Right ventricle myocardium inferior (tissue), 1 donor: Measurements from ENCODE around the gene AREL1. TPM values are rescaled to one million over a fixed set of nuclear protein-coding genes. Genes with fewer than 3 reads are reported as not detected.

Experiments
- ATAC-seq: fragments of 200-7000 bp; cut with Tn5 transposase; one replicate; pipeline ENCODE4 v1.9.1; 2020; ENCODE audit warnings: mild to moderate bottlenecking, moderate library complexity
- DNase-seq: peaks from one replicate; pipeline ENCODE4 v3.0.0; 2021; ENCODE audit errors: missing footprints
- intact Hi-C: fragments of 100-400 bp; cut with DNase I; formaldehyde crosslinking; loops from one replicate; pipeline ENCODE4 v1.11.0; 2022
- total RNA-seq: library from RNA; stranded (reverse); fragmentation: NEBNext Ultra II Directional; extraction: Animal tissue kit (Norgen Biotek cat#: 25700); gene quantifications from one replicate; pipeline ENCODE4 v1.2.1, GENCODE V29; 2021
- donor health status: DM: no; HTN: yes; CAD: no; lungs with severe emphysema.

AREL1 gene
- total RNA-seq, 1 donor from 2014 or later, result 22.7 TPM

DNA sequence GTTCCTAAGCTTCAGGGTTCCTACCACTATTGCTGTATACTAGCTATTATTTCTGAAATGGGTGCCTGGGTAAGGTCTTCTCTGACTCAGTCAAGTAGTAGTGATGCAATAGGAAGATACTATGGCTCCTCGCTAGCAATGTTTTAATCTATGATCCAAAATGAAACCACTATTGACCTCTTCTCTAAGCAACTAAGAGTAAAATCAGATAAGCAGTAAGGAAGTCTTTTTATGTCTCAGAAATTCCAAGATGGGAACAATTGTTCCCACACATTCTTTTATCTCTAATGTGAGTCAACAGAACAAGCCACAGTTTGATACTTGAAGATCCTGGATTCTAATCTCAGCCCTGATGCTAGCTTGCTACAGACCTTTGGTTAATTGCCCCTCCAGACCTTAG lies 45.1 kb downstream of the AREL1 start:
- no peak for ATAC-seq
- no peak for DNase-seq
- intact Hi-C loops, result no loop called here

DNA sequence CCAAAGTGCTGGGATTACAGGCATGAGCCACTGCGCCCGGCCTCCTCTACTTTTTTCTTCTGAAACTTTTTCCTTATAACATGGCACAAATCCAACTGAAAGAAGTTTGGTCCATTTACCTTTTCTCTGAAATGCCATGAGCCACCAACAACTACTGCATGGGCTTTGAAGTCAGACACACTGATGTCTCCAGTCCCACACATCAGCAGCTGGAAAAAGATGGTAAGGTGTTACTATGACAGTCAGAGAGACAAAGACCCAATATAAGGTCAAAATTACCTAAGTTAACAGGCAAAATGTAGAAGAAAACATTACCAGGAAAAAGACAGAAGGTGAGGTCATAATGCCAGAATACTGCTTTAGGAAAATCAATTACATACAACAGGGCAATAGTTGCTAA lies 48.2 kb downstream of the AREL1 start:
- ATAC-seq, result no peak
- no peak for DNase-seq
- intact Hi-C loops, result no loop called here

DNA sequence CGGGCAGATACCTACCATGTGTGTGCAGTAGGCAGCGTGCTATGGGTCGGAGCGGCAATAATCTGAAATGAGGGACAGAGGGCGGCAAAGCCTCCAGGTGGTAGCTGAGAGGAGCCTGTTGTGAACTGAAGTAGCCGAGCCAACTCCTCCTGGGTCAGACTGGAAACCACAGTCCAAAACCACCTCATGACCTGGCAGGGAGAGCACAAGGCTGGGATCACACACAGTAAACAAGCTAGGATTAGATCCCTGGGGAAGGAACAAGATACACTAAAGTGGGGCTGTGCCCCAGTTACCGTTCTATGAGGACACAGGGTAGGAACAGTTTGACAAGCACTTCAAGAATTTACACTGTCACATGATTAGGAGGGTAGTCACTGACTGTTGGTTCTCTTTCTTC lies 49.0 kb downstream of the AREL1 start:
- intact Hi-C loops, result loop anchor here (2.0 kb wide), 1 partner anchor 25 kb away; no protein-coding TSS in a partner anchor
- ATAC-seq (peak; percentile 84), DNase-seq (no peak)

DNA sequence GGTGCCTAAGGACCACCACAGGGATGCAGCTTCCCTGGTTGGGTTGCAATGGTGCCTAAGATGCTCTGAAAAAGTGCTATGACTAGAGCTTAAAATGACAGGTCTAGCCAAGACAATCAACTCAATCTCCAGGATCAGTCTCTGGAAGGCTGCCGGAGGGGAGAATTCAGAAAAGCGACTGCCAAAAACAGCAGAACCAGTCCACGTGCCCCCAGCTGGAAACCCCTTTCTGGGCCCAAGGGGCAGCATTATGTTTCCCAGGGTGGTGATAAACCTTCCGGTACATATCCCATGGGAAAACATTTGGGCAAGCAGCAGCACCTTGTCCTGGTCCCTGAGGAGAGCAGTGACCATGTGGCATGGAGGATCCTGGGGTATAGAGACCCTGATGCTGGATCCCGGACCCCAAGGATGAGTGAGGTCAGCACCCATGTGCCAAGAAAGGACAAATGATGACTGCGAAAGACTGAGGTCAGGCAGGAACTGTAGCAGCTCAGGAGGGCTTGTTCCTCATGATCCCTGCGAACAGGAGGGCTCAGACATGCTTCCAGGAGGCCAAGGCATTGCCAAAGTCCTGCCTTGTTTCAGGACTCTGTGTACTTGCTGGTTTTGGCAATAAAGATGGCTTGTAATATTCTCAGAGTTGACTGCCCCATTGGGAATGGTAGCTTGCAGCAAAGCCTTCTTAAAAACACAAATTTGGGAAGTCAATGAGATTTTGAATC lies 51.0 kb downstream of the AREL1 start:
- intact Hi-C loops, result loop anchor here (2.0 kb wide), 1 partner anchor 23 kb away; no protein-coding TSS in a partner anchor
- DNase-seq, result peak; percentile 74
- ATAC-seq, result peak; percentile 90

DNA sequence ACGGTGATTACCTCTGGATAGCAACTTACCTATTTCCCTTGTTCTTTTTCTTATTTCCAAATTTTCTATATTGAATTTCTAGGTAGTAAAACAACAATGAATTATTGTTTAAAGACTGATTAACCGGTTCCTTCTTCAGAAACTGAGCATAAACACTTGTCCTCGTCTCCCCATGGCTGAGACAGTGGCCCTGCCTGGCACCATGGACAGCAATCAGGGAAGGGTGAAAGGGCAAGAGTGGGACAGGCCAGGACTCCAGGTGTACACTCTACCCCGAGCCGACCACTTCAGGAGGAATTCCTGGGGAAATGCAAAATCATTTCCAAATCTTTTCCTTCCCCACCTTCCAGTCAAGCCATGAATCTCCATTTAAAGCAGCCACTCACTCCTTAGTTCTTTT lies 52.0 kb downstream of the AREL1 start:
- no peak for DNase-seq
- no peak for ATAC-seq
- intact Hi-C loops, result no loop called here

DNA sequence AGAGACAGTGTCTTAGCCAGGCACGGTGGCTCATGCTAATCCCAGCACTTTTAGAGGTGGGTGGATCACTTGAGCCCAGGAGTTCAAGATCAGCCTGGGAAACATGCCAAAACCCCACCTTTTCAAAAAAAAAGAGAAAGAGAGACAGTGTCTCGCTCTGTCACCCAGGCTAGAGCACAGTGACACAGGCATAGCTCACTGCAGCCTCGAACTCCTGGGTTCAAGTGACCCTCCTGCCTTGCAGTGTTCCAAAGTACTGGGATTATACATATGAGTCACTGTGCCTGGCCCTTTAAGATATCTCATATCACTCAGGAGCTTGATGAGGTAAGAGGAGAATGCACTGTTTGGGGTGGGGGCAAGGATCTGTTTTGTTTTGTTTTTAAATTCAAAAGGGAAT lies 52.7 kb downstream of the AREL1 start:
- ATAC-seq, result no peak
- no peak for DNase-seq
- intact Hi-C loops, result no loop called here

DNA sequence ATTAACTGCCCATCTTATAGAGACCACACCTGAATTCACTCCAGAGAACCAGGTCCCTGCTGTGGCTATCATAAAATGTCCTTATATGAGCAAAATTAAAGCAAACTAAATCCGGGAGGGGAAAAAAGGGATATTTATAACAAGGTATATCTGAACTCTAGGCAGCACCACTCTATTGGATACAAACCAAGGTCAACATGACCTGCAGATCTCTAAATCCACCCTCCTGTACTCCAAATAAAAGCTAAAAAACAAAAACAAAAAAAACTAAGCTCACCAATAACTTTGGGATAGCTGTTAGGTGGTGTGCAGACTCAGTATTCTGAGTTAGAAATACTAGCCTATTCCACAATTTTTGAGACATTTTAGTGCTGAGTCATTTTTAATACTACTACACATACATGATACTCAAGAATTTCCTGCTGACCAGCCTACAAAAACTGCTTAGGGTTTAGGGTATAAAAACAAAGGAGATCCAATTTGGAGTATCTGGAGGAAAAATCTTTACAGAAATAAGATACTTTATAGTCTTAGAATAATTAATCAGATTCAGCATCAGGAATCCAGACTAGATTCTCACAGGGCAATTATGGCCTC lies 54.2 kb downstream of the AREL1 start:
- intact Hi-C loops, result no loop called here

DNA sequence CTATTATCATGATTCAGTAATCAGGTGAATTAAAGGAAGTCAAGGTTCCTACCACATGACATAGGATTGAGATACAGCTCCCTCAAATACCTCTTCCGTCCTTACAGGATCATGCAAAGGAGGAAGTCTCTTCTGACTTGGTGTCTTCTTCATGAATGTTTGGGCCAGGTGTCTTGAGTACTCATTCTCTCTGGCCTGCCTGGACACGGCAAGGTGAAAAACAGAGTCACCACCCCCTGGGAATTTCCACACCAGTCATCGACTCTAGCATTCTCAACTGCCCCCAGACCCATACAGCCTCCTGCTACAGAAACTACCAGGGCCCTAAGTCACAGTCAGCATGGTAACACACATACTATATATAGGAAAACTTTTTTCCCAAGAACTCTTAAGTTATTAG lies 55.9 kb downstream of the AREL1 start:
- ATAC-seq (no peak), DNase-seq (no peak)
- intact Hi-C loops, result no loop called here

More for the DNA sequence above, 54.2 kb downstream of the AREL1 start:
- ATAC-seq (no peak), DNase-seq (no peak)

DNA sequence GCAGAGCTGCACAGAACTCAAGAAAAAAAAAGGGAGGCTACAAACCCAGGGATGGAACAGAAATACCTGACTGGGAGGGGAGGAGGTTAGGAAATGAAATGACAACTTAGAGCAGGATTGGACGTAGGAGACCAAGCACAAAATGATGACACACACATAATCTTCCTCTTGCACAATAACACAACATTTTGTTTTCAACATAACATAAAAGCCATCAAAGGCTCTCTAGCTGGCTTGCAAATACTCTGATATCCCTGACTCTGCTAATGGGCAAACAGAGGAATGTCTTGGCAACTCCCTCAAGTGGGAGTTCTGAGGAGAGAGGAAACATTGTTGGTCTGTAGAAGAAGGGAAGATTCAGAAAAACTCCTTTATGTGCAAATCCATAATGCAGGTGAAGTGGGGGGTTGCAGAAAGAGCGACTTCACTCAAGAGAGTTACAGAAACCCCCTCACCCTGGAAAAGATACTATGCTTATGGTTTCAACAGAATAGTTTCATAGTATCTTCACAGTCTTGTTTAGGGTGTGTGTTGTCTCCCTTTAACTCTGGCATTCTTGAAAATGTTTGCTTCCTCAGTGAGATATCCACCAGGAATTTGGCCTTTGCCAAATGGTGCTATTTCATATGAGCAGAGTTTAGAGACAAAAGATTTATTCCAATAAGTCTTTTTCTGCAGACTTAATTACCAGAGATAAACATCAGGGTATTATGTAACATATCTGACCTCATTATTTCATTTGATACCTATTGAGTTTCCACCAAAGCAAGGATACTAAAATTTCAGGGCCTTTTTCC lies 57.1 kb downstream of the AREL1 start:
- intact Hi-C loops, result no loop called here
- ATAC-seq (no peak), DNase-seq (no peak)

DNA sequence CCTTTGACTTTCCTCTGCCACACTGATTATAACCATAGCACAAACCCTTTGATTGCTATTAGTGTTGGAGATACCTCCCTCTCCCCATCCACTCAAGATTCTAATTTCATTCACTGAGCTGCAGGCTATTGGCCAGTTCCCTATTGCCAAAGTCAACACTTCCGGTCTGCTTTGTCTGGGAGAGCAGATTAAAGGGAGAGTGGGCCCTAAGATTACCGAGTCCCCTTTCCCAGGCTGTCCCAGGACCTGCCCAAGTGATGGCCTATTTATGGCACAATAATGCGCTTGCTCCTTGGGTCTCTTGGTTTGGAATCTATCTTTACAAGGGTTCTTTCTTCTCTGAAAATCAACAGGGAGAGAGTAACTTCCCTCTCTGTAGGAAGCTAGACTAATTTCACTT lies 57.9 kb downstream of the AREL1 start:
- intact Hi-C loops, result no loop called here
- DNase-seq, result no peak
- ATAC-seq, result no peak

DNA sequence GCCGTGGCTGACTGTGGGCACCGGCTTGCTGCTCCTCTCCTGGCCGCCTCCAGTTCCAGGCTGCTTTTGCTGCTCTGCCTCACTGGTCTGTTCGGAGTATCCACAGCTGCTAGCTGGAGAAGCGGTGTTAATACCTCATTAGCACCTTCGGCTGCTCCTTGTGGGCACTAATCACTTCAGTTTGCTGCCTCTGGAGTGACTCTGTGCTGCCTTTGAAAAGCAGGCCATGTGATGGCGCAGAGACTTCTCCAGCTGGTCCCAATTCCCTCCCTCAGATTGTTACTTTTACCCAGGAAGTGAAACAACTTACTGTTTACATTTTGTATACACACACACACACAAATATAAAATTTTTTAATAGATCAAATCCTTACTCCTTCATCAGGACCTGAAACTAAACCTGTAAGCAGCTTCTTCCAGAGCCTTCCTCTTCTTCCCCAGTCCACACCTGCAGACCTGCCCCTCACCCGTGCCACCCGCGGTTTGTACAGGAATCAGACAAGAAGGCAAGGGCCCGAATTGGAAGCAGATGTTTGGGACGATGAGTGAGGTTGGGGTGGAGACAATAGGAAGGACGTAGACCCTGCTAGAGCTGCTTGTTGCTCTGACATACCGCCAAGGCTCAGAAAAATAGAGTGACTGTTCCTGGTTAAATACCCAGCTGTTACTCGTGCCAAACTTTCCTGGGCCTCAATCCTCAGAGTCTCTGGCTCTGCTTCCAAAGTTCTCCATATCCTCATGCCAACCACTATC lies 59.3 kb downstream of the AREL1 start:
- intact Hi-C loops, result no loop called here
- ATAC-seq, result no peak
- DNase-seq, result no peak

DNA sequence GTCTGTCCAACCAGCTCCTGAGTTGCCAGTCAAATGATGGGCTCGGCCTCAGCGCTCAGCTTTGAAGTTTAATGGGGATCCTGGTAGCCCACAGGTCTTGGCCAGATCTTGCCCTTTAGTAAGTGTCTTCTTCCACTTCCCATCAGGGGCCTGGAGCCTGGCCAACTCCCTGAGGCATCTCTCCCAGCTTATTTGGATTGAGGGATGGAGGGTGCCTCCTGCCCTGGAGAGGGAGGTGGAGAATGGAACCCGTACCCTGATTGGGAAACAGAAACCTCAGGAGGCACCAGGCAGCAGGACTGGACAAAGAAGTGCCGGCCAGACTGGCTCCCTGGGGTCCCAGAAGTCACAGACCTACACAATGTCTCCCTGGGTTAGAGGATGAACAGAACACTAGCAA lies 60.3 kb downstream of the AREL1 start:
- no peak for DNase-seq
- ATAC-seq, result no peak
- intact Hi-C loops, result no loop called here

DNA sequence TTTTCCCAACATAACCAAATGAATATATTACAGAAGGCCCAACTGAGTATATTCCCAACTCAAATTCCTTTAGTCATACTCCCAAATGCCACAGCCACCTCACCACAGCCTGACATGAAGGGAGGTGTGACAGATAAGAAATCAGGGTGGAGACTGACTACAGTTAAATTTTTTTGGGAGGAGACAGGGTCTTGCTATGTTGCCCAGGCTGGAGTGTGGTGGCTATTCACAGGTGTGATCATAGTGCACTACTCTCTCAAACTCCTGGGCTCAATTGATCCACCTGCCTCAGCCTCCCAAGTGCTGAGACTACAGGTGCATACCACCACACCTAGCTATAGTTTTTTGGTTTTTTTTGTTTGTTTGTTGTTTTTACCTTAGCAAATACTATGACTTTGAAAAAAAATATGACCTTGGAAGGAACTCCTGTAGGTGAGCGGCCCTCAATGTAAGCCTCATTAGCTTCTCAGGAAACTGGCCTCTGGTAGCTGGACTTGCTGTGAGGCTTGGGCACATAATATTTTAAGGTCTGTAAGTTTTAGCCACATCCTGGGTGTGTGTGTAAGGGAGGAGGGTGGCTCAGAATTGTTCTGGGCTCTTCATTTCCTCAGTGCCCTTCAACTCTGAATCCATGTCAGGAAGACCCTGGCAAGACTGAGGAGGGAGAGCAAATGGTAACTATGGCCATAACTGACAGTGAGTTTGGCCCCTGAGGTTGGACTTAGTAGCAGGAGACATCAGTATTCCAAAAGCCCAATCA lies 61.8 kb downstream of the AREL1 start:
- no peak for ATAC-seq
- no peak for DNase-seq
- intact Hi-C loops, result no loop called here

DNA sequence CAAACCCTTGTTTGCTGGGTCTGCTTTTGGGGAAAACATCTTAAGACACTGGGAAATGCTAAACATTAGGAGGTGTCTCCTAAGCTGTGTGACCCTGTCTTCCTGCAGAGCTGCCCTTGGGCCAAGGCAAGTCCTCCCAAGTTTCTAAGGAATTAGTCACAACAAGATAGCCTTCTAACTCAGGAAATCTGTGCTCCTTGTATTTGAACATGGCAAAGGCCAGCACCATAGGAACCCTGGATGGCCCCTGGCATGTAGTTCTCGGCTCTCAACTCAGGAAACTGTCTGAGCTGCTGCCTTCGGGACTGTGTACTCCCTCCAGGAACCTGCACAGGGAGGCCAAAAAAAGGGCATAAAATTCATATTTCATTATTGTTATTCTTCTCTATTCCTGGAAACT lies 63.2 kb downstream of the AREL1 start:
- ATAC-seq, result no peak
- intact Hi-C loops, result no loop called here
- DNase-seq, result no peak

DNA sequence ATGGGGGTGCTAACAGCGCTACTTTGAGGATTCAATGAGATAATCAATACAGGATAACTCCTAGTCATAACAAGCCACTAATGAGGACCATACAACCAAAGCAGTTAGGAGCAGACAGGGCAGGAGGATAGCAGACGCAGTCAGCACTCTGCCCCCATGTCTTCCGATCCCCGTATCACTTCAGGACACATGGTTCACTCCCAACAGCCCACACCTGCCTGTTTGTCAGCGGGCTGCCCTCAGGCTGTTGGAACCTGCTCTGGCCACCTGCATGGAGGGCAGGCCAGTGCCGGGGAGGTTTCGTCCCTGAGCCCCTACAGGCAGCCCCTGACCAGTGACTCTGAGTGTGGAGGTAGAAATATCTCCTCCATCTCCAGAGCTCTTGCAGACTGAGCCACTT lies 63.7 kb downstream of the AREL1 start:
- intact Hi-C loops, result no loop called here
- ATAC-seq, result no peak
- no peak for DNase-seq

DNA sequence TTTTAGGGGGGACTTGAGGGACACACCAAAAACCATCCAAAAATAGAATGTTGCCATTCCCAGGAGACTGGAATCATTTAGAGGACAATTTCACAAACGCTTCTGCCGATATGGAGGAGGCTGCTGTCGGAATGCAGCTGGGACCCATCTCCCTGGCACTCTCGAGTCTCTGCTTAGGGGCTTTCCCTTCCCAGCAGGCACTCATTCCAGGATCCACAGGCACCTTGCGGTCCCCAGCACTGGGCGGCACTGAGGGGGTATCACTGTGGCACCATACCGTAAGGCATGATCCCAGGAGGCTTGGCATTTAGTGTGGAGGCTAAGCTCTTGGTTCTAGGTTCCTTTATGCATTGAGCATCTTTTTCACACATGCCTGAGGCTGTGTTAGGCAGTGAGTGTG lies 64.3 kb downstream of the AREL1 start:
- ATAC-seq (no peak), DNase-seq (no peak)
- intact Hi-C loops, result no loop called here

DNA sequence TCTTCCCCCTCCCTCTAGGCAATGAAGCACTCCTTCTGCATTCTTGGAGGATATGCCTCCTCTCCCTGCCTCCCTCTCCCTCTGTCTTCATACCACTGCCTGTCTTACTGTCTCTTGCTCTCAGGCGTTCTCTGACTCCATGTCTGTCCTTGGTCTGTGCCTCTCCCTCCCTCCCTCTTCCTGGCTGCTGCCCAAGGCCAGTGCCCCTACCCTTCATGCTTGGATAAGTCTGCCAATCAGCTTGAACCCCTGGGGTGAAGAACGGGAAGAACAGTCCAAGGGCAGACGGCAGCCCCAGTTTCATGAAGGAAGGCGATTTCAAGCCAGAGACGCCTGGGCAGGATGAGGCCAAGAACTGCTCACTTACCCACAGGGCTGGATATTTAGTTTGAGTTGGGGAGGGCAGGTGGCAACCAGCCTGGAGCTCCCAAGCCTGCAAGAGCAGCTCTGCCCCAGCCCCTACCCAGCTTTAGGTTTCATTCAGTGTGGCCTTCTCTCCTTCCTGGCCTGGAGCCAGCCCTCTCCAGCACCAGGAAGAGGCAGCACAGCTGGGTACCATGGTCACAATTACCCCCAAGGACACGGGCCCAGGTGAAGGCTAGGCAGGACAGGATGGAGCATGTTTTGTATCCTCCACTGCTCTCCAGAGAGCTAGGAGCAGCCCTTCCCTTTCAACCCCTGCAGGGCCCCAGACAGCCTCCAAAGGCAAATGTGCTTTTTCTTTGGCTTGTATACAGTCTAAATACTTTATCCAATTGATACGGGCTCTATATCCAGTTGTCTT lies 65.0 kb downstream of the AREL1 start:
- intact Hi-C loops, result no loop called here
- no peak for ATAC-seq
- no peak for DNase-seq
